KOPT-K1 (cell line): ENCODE data around the gene COL4A3.

Source experiments
- H3K27ac ChIP-seq: fragments of 200-600 bp; sonication (generic); 2 replicates; pipeline ENCODE4 v1.5.1; 2016; ENCODE audit warnings: antibody characterized with exemption, mild to moderate bottlenecking, low read depth, low read length; ENCODE audit not compliant: poor library complexity, severe bottlenecking
- H3K36me3 ChIP-seq: fragments of 200-600 bp; sonication (generic); 2 replicates; pipeline ENCODE4 v1.5.1; 2017; ENCODE audit warnings: antibody characterized with exemption, mild to moderate bottlenecking, low read length, moderate library complexity; ENCODE audit not compliant: insufficient read depth
- H3K9me3 ChIP-seq: fragments of 200-600 bp; sonication (generic); 2 replicates; pipeline ENCODE4 v1.5.1; 2017; ENCODE audit warnings: antibody characterized with exemption, low read length, mild to moderate bottlenecking; ENCODE audit not compliant: insufficient read depth, poor library complexity, severe bottlenecking

Gene COL4A3

DNA sequence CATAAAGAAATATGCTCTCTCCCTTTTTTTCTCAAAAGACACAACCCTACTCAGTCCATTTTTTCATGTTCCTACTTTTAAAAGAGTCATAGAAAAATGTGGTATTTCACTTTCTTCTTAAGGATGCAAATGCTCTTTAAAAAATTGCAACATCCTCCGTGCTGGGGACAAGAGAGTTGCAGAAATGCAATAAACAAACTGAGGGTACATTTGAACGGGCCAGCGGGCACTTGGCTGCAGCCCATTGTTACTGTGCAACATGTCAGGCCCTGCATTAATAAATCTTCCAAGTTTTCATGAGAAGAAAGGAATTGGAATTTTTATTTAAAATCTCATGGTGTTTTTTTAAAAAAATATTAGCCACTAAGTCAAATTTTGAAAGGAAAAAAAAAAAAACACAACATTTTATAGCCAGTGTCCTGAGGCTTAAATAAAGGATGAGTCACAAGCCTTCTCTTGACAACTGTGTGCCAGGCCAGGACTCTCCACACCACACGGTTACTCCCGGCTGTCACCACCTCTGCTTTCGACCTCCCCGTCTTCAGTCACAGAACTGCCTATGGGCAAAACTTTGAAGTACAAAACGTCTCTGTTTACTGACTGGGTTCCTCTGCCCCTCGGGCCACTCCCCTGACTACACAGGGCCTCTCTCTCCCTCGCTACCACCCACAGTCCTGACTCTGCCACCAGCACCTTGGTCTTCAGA, 103.1 kb downstream of the COL4A3 start:
- Histone ChIP-seq H3K36me3 (no peaks in the 10 kb centered on the region), H3K9me3 (no peaks in the 10 kb centered on the region), H3K27ac (no peak overlapping the region)

- Histone ChIP-seq H3K27ac (no peak overlapping the region), H3K36me3 (no peaks in the 10 kb centered on the region), H3K9me3 (no peaks in the 10 kb centered on the region)
Observed at GRCh38 chr2:227280895-227281294, 116.5 kb downstream of the COL4A3 start.

DNA sequence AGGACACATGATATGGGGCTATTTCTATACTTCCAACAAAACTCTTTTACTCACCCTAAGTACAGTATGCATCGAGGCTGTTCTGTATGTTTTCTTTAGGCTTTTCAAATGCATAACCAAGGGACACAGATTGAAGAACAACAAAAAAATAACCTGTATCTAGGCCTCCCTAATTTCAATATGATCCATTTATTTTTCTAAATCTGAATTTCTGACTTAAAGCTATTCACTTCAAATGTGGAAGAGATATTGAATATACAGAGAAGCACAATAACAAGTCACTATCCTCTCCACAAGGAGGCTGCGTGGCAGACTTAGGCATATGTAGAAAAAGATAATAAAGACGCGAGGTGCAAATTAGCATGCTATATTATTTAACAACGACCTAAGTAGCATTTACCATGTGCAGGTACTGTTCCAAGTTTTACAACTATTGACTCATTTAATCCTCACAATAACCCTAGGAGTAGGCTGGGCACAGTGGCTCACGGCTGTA, 121.4 kb downstream of the COL4A3 start:
- H3K9me3 ChIP-seq = no peaks in the 10 kb centered on the region
- H3K36me3 ChIP-seq = no peaks in the 10 kb centered on the region
- no peak overlapping the region for H3K27ac ChIP-seq

DNA sequence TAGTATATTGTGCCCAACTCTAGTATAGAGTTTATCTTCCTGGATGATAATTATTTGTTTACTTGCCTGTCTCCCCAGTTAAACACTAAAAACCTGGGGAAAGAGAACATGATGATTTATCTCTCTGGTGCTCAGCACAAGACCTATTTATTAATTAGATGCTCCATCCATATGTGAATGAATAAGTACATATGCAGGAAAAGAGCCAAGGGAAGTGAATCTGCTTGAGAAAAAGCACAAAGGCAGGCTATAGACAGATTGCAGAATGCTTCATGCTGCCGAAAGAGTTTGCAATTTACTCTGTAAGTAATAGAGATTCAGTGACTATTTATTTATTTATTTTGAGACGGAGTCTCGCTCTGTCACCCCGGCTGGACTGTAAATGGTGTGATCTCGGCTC, 123.3 kb downstream of the COL4A3 start:
- no peak overlapping the region for H3K27ac ChIP-seq

GRCh38 chr2:227292314-227292713, 127.9 kb downstream of the COL4A3 start:
- H3K36me3 ChIP-seq = no peaks in the 10 kb centered on the region

More for the DNA sequence above, 123.3 kb downstream of the COL4A3 start:
- no peaks in the 10 kb centered on the region for H3K36me3 ChIP-seq
- H3K9me3 ChIP-seq = no peaks in the 10 kb centered on the region

DNA sequence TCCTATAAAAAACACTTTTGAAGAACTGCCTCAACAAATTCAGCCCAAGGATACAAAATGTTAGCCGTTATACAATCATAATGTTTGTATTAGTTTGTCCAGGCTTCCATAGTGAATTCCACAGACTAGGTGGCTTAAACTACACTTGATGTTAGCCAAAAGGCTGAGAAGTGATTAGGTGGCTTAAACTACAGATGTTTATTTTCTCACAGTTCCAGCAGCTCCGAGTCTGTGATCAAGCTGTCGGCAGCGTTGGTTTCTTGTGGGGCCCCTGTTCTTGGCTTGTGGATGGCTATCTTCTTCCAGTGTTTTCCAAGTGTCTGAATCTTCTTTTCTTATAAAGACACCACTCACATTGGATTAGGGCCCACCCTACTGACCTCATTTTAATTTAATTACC, 129.1 kb downstream of the COL4A3 start:
- no peaks in the 10 kb centered on the region for H3K9me3 ChIP-seq
- no peaks in the 10 kb centered on the region for H3K36me3 ChIP-seq
- no peak overlapping the region for H3K27ac ChIP-seq

More at GRCh38 chr2:227292314-227292713, 127.9 kb downstream of the COL4A3 start:
- Histone ChIP-seq H3K27ac (no peak overlapping the region), H3K9me3 (no peaks in the 10 kb centered on the region)

- H3K27ac ChIP-seq = no peak overlapping the region
- H3K9me3 ChIP-seq = no peaks in the 10 kb centered on the region
- no peaks in the 10 kb centered on the region for H3K36me3 ChIP-seq
Observed at GRCh38 chr2:227295806-227296205, 131.4 kb downstream of the COL4A3 start.

DNA sequence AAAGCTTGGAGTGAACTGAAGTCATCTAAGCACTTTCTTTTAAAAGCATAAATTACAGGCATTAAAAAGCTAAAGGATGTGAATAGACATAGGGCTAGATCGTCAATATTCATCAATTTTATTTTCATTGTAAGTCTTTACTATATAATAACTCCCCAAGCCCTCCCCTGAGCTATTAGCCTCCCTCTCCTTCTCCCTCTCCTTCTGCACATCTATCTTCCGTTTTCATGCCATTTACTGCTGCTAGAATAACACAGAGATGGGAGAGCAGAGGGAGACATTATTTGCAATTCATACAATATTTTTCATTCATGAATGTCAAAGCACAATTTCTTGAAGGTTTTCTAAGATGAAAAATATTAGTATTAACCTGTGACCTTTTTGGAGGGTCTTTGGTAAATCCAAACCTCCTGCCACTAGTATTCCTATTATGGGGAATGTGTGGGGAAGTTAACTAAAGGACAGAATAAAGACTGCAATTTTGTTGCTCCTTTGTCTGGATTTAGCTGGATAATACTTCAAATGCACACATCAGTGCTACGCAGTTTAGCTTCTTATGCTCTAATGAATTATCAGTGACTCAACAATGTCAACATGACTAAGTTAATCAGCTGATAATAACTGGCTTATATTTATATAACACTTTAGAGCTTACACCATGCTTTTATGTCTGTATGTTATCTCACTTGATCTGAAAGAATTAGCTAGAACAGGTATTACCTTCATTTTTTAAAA, 132.4 kb downstream of the COL4A3 start:
- no peaks in the 10 kb centered on the region for H3K9me3 ChIP-seq

DNA sequence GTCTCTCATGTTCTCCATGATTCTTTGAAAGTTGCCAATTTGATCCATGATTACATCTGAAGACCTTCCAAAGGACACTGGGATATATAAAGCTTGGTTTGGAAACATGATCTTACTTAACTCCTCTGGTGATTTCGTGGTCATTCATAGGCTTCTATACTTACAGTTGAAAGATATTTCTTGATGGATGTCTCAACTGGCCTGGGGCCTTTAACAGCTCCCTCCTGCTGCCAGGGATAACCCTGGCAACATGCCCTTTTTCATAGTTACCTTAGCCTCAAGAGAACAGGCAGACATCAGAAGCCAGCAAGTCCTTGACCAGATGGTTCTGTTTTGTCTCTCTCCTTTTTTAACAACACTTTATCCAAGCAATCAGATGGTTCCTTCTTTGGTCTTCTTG, 137.1 kb downstream of the COL4A3 start:
- Histone ChIP-seq H3K36me3 (no peaks in the 10 kb centered on the region), H3K9me3 (no peaks in the 10 kb centered on the region), H3K27ac (no peak overlapping the region)

More for the DNA sequence above, 132.4 kb downstream of the COL4A3 start:
- H3K27ac ChIP-seq = no peak overlapping the region
- H3K36me3 ChIP-seq = no peaks in the 10 kb centered on the region

DNA sequence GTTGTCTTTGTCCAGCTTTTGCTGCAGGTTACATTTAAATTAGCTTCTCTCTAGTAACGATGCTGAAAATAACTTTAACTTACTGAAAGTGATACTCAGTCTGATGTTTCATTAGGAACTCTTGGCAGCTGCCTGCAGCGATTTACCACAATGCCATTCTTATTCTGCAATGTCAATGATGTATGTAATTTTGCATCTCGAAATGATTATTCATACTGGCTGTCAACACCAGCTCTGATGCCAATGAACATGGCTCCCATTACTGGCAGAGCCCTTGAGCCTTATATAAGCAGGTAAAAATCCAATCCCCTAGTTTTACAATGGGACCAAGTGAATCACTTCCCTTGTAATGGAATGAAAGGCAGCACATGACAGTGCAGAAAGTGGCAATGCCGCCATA, 144.4 kb downstream of the COL4A3 start:
- no peak overlapping the region for H3K27ac ChIP-seq
- no peaks in the 10 kb centered on the region for H3K9me3 ChIP-seq
- H3K36me3 ChIP-seq = no peaks in the 10 kb centered on the region

GRCh38 chr2:227310756-227311110, 146.3 kb downstream of the COL4A3 start:
- Histone ChIP-seq H3K9me3 (no peaks in the 10 kb centered on the region), H3K27ac (no peak overlapping the region), H3K36me3 (no peaks in the 10 kb centered on the region)

DNA sequence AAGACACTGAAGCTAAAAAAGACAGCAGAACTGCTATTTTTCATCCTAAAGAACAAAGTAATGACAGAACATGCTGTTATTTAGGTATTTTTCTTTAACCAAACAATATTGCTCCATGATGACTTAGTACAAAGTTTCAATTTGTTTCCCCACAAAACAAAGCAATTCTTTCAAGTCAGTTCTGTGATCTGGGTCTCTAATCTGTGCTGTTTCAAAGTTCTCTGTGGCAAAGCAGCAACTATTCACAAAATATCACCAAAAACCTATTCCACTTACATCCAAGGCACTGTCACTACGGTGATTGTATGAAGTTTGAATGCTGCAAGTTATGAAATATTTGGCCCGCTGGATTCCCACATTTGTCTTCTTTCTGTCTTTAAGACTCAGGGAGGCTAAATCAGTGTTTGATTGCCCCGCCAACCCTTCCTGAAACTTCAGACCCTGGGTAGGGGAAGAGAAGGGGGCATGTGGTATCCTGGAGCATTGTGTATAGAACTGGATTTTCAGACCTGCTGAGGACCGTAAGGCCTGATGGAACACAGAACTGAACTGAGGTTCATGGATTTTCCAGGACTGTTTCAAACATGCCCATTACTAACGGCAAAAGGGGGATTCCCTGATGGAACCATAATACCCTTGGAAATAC, 147.6 kb downstream of the COL4A3 start:
- no peaks in the 10 kb centered on the region for H3K36me3 ChIP-seq
- no peaks in the 10 kb centered on the region for H3K9me3 ChIP-seq
- H3K27ac ChIP-seq = no peak overlapping the region

- Histone ChIP-seq H3K36me3 (no peaks in the 10 kb centered on the region), H3K9me3 (no peaks in the 10 kb centered on the region), H3K27ac (no peak overlapping the region)
Observed at GRCh38 chr2:227312579-227312978, 148.2 kb downstream of the COL4A3 start.

DNA sequence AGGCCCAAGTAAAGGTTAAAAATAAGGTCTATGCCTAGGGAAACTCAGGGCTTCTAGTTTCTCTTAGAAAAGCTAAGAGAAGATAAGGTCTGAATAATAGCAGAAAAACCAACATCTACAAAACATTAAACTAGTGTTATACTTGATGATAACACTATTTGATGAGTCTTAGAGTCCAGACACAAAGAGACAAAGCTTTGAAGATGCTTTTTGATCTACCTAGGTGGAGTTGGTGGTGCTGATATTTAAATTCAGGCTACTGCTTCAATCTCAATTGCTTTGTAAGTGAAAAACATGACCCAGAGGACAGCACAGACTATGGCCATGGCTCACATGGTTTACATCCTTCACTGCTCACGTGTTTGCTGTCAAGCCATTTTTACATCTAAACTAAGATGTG, 148.9 kb downstream of the COL4A3 start:
- H3K27ac ChIP-seq = no peak overlapping the region
- H3K36me3 ChIP-seq = no peaks in the 10 kb centered on the region
- H3K9me3 ChIP-seq = no peaks in the 10 kb centered on the region

GRCh38 chr2:227317834-227318233, 153.4 kb downstream of the COL4A3 start:
- Histone ChIP-seq H3K9me3 (no peaks in the 10 kb centered on the region), H3K36me3 (no peaks in the 10 kb centered on the region), H3K27ac (no peak overlapping the region)
